ENCODE results near the gene PFAS. TPM values are rescaled to one million over a fixed set of nuclear protein-coding genes. Genes with fewer than 3 reads are reported as not detected.

The PFAS gene
- total RNA-seq, 1 experiment from 2014 or later: 246 TPM

GRCh38 chr17:8248751-8249607 is at the start of gene PFAS (continued):
- TF ChIP-seq ARID4B (CRISPR knock-in tag; IDR thresholded peaks at IDR 0.05; ENCODE audit: borderline replicate concordance) (no peak), ATF2 (CRISPR knock-in tag; IDR thresholded peaks at IDR 0.05; ENCODE audit: borderline replicate concordance, low read depth) (no peak), MAX (CRISPR knock-in tag; IDR thresholded peaks at IDR 0.05) (peak; percentile 97), ZNF425 (CRISPR knock-in tag; conservative IDR thresholded peaks at IDR 0.05) (no peak)

GRCh38 chr17:8204761-8205555 is 44.1 kb upstream of the PFAS start:
- Mint-ChIP-seq H3K27ac (no peak overlapping the region), H3K27me3 (ENCODE audit: low read depth) (no peaks in the 10 kb centered on the region; the same call in 1 of the 2 replicates), H3K4me1 (peaks cover 13% of the 10 kb centered on the region), H3K36me3 (peaks cover 49% of the 10 kb centered on the region), H3K4me3 (no peak overlapping the region), H3K9me3 (no peaks in the 10 kb centered on the region; the same call in 1 of the 2 replicates)
- no peak for ATAC-seq
- TF ChIP-seq E2F5 (CRISPR knock-in tag; IDR thresholded peaks at IDR 0.05) (no peak), ELF4 (CRISPR knock-in tag; IDR thresholded peaks at IDR 0.05; ENCODE audit: low read depth) (no peak), FOXP1 (CRISPR knock-in tag; IDR thresholded peaks at IDR 0.05; ENCODE audit: borderline replicate concordance) (no peak)
- ChIA-PET CTCF (no interaction called here), POLR2A (no interaction called here)
- DNase-seq (ENCODE audit: low spot score): no peak

- H3K27ac Mint-ChIP-seq: no peak overlapping the region
- ChIA-PET POLR2A (no interaction called here), CTCF (no interaction called here)
- peaks cover 49% of the 10 kb centered on the region for H3K36me3 Mint-ChIP-seq
- H3K4me1 Mint-ChIP-seq: peaks cover 16% of the 10 kb centered on the region
- no peaks in the 10 kb centered on the region for H3K9me3 Mint-ChIP-seq
- ATAC-seq (no peak), DNase-seq (ENCODE audit: low spot score) (no peak)
- H3K27me3 Mint-ChIP-seq (ENCODE audit: low read depth): no peaks in the 10 kb centered on the region
- no peak overlapping the region for H3K4me3 Mint-ChIP-seq
- TF ChIP-seq ZNF416 (CRISPR knock-in tag; IDR thresholded peaks at IDR 0.05): no peak
- no peak for TF ChIP-seq ZNF671 (CRISPR knock-in tag; IDR thresholded peaks at IDR 0.05)
- no peak for TF ChIP-seq ATF2 (CRISPR knock-in tag; IDR thresholded peaks at IDR 0.05; ENCODE audit: borderline replicate concordance, low read depth)
- TF ChIP-seq MLX (CRISPR knock-in tag; IDR thresholded peaks at IDR 0.05): no peak
- TF ChIP-seq NR1H2 (CRISPR knock-in tag; IDR thresholded peaks at IDR 0.05): no peak
- no peak for TF ChIP-seq ZNF219 (CRISPR knock-in tag; IDR thresholded peaks at IDR 0.05; ENCODE audit: borderline replicate concordance)
- no peak for TF ChIP-seq TEAD1 (CRISPR knock-in tag; IDR thresholded peaks at IDR 0.05)
- TF ChIP-seq JUN (CRISPR knock-in tag; IDR thresholded peaks at IDR 0.05): no peak
- no peak for TF ChIP-seq NFYB (CRISPR knock-in tag; conservative IDR thresholded peaks at IDR 0.05; ENCODE audit: low read depth)
Observed at GRCh38 chr17:8206536-8206935, 42.6 kb upstream of the PFAS start.

All from WTC11 (cell line).